Uterus (tissue), 4 donors: ENCODE data around the gene ADIRF. TPM values are rescaled to one million over a fixed set of nuclear protein-coding genes. Genes with fewer than 3 reads are reported as not detected.

Experiments used
- DNase-seq, 2 donors: peaks; one replicate each; pipeline ENCODE4 v3.0.0-alpha.2; 2019 to 2020
- H3K27ac ChIP-seq, 2 donors: fragments of 200-600 bp; sonication (generic); 1 replicate in 1 of 2; 2 replicates in 1 of 2; pipeline ENCODE4 v1.5.1; 2016 to 2018
- H3K27me3 ChIP-seq, 2 donors: fragments of 200-600 bp; sonication (generic); one replicate each; pipeline ENCODE4 v1.5.1; 2018 to 2019; ENCODE audit warnings: control low read depth in 1 of 2
- H3K36me3 ChIP-seq, 2 donors: fragments of 200-600 bp; sonication (generic); one replicate each; pipeline ENCODE4 v1.5.1; 2019; ENCODE audit warnings: control low read depth in 1 of 2
- H3K4me1 ChIP-seq, 2 donors: fragments of 200-600 bp; sonication (generic); one replicate each; pipeline ENCODE4 v1.5.1; 2018 to 2019; ENCODE audit warnings: control low read depth in 1 of 2
- H3K4me3 ChIP-seq, 2 donors: fragments of 200-600 bp; sonication (generic); 1 replicate in 1 of 2; 2 replicates in 1 of 2; pipeline ENCODE4 v1.5.1; 2018 to 2019; ENCODE audit warnings: mild to moderate bottlenecking in 1 of 2
- H3K9me3 ChIP-seq, 2 donors: fragments of 200-600 bp; sonication (generic); one replicate each; pipeline ENCODE4 v1.5.1; 2019; ENCODE audit warnings: control low read depth in 1 of 2
- POLR2A ChIP-seq, 2 donors: fragments of 450-650 bp; IDR thresholded peaks; one replicate each; pipeline ENCODE4 v1.6.1; 2016; ENCODE audit warnings: antibody characterized with exemption in 2 of 2, mild to moderate bottlenecking in 1 of 2, moderate library complexity in 1 of 2
- intact Hi-C: fragments of 100-400 bp; cut with DNase I; formaldehyde crosslinking; loops from one replicate; pipeline ENCODE4 v1.15.1; 2023; ENCODE audit warnings: low total_unique reads
- total RNA-seq, 4 donors: library from RNA; depleted of rRNA in 3 of 4; stranded (reverse); fragments of >200 nt in 3 of 4; gene quantifications; one replicate each; pipeline versions ENCODE4 v1.1.0 to v1.2.4, GENCODE V29; 2014 to 2023
- TF ChIP-seq, protein P1 (sequence below), 4 experiments: fragments of 200-600 bp in 2 of 4; fragments of 450-650 bp in 2 of 4; sonication (generic) in 2 of 4; IDR thresholded peaks; one replicate each; pipeline ENCODE4 v1.5.1; 2016 to 2019; ENCODE audit warnings: antibody characterized with exemption in 4 of 4, mild to moderate bottlenecking in 2 of 4, moderate library complexity in 1 of 4
- donor health status: DM: yes; HTN: yes; CAD: no.

The ADIRF gene
- total RNA-seq = 100 to 1,000 TPM in 3 of 4 donors, 1 to 10 TPM in 1; 8.5 to 368 (median 275) TPM

DNA sequence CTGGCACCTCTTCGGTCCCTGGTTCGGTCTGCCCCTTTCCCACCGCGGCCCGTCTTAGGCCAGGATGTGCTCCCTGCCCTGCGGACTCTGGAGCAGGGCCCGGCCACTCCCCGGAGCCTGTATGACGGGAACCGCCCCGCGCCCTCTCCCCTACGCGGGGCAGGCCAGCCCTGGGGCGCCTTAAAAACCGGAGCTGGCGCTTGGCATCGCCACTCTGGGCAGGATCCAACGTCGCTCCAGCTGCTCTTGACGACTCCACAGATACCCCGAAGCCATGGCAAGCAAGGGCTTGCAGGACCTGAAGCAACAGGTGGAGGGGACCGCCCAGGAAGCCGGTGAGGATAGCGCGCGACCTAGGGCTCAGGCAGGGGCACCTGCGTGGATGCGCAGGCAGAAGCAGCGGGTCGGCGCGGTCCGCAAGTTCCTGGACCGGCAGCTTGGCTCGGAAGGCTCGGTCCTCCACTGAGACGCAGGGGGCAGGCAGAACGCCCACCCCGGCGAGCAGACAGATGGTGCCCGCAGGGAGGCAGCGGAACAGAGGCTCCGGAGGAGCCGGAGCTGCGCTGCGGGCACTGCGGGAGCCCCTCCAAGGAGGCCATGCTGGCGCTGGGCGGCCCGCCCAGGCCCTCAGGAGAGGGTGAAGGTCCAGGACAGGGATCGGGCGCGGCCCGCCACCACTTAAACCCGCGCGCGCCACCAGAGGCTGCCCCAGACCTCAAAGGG is at the start of gene ADIRF:
Gene ADIRF, plus strand, starts transcription at position 212 of the 723 bp plus-strand sequence. Its CDS starts 63 bp downstream, at position 275.
- Histone ChIP-seq H3K27ac (peak within 1 kb of the TSS; percentile 98 to 99), H3K9me3 (no peaks in the 10 kb centered on the region), H3K4me3 (peak within 1 kb of the TSS; percentile 55 to 79), H3K4me1 (peaks cover 0 to 29% of the 10 kb centered on the region in 2 donors), H3K36me3 (no peaks in the 10 kb centered on the region), H3K27me3 (no peaks in the 10 kb centered on the region)
- peak; percentile 45 to 62 for TF ChIP-seq POLR2A (IDR thresholded peaks at IDR 0.05)
- TF ChIP-seq, protein P1, sequence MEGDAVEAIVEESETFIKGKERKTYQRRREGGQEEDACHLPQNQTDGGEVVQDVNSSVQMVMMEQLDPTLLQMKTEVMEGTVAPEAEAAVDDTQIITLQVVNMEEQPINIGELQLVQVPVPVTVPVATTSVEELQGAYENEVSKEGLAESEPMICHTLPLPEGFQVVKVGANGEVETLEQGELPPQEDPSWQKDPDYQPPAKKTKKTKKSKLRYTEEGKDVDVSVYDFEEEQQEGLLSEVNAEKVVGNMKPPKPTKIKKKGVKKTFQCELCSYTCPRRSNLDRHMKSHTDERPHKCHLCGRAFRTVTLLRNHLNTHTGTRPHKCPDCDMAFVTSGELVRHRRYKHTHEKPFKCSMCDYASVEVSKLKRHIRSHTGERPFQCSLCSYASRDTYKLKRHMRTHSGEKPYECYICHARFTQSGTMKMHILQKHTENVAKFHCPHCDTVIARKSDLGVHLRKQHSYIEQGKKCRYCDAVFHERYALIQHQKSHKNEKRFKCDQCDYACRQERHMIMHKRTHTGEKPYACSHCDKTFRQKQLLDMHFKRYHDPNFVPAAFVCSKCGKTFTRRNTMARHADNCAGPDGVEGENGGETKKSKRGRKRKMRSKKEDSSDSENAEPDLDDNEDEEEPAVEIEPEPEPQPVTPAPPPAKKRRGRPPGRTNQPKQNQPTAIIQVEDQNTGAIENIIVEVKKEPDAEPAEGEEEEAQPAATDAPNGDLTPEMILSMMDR (IDR thresholded peaks at IDR 0.05) = peak in 1 of 4 experiments; percentile 3
- intact Hi-C loops = loop anchor here (10.0 kb wide), 1 partner anchor 126 kb away; the partner anchor contains the start of genes GLUD1 and SHLD2
- DNase-seq = peak; percentile 68 to 76

DNA sequence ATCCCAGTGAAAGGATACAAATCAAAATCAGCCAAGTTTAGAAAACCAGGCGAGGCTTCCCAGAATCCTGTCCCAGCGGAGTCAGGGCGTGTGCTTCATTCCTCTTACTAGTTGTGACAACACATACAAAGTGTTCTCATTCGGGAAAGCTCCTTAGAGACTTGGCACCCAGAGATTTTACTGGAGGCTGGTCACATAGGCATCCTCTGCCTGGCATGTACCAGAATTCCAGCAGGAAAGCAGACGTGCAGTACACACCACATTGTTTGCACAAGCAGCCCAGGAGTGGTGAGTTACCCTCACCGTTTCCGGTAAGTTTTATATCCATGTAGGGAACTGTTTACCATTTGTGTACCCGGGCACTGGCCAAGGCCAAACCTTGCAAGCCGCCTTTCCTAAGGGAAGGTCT is 45.7 kb upstream of the ADIRF start:
- intact Hi-C loops = no loop called here
- H3K9me3 ChIP-seq = no peaks in the 10 kb centered on the region
- H3K27ac ChIP-seq = no peak overlapping the region
- no peak for TF ChIP-seq POLR2A (IDR thresholded peaks at IDR 0.05)
- TF ChIP-seq, protein P1 (IDR thresholded peaks at IDR 0.05) = no peak
- no peak overlapping the region for H3K4me3 ChIP-seq
- H3K27me3 ChIP-seq = no peaks in the 10 kb centered on the region
- no peaks in the 10 kb centered on the region for H3K4me1 ChIP-seq
- no peaks in the 10 kb centered on the region for H3K36me3 ChIP-seq
- DNase-seq = no peak

DNA sequence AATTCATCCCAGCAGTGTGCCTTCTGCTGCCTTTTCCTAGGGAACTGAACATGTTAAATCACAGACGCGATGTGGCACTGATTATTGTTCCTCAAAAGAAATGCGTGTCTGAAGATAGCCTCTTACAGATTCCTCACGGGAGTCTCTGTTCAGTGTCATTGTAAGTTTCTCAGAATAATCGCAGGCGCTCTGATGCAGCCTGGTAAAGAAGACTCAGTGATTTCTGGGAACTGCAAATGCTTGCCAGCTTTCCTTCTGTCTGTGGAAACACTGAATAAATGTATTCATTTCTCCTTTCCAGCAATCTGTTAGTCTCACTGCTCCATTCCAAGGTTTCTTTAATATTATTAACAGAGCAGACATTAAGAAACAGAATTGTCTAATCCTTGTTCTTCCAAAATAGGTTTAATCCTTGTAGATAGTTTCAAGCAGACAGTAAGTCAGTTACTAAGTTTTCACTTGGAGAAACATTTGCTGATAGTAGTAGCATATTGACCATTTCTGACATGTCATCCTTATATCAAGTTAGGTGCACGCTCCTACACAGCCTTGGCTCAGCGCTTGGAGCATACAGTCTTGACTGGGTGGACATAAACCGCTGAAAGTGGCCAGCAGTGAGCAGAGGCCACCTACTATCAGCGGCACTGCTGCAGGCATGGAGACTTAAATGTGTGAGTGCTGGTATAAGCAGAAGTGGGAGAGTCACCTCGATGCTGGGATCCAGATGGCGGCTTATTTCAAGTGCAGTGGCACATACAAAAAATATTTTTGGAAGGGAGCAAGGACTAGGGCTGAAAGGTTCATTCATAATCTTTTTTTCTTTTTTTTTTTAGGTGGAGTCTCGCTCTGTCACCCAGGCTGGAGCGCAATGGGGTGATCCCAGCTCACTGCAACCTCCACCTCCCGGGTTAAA is 38.6 kb upstream of the ADIRF start:
- Histone ChIP-seq H3K4me3 (no peak overlapping the region), H3K9me3 (no peaks in the 10 kb centered on the region), H3K27me3 (no peaks in the 10 kb centered on the region), H3K27ac (no peak overlapping the region), H3K36me3 (no peaks in the 10 kb centered on the region), H3K4me1 (no peaks in the 10 kb centered on the region)
- intact Hi-C loops = no loop called here
- no peak for TF ChIP-seq POLR2A (IDR thresholded peaks at IDR 0.05)
- TF ChIP-seq, protein P1 (IDR thresholded peaks at IDR 0.05) = no peak
- no peak for DNase-seq

DNA sequence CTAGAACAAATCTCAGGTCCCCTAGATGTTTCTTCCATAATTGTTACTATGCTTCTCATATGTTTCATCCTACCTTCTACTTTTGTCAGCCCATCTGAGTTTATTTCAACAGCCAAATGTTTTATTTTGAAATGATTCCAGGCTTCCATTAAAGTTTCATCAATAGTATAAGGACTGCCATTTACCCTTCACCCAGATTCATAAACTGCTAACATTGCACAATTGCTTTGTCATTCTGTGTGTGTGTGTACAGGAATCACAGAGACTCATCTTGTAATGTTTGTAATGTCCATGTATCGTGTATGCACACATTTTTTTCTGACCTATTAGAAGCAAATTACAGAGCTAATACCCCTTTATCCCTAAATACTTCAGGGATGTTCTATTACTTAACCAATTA is 36.4 kb upstream of the ADIRF start:
- intact Hi-C loops = no loop called here
- TF ChIP-seq, protein P1 (IDR thresholded peaks at IDR 0.05) = no peak
- TF ChIP-seq POLR2A (IDR thresholded peaks at IDR 0.05) = no peak
- DNase-seq = no peak
- Histone ChIP-seq H3K9me3 (no peaks in the 10 kb centered on the region), H3K27ac (peak overlapping the region in 1 of 2 donors; percentile 30), H3K4me3 (no peak overlapping the region), H3K27me3 (no peaks in the 10 kb centered on the region), H3K4me1 (no peaks in the 10 kb centered on the region), H3K36me3 (no peaks in the 10 kb centered on the region)
